ENCODE measurements around the gene CRCP.

DNA sequence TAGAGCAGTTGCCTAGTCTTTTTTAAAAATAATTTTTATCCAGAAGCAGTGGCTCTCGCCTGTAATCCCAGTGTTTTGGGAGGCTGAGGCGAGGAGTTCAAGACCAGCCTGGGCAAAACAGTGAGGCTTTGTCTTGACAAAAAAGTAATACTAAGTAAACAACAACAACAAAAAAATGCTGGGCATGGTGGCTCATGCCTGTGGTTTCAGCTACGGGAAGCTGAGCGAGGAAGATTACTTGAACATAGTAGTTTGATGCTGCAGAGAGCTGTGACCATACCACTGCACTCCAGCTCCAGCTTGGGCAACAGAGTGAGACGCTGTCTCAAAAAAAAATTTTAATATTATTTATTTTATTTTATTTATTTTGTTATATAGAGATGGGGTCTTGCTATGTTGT lies 59.2 kb downstream of the CRCP start:
- TF ChIP-seq, protein P1, sequence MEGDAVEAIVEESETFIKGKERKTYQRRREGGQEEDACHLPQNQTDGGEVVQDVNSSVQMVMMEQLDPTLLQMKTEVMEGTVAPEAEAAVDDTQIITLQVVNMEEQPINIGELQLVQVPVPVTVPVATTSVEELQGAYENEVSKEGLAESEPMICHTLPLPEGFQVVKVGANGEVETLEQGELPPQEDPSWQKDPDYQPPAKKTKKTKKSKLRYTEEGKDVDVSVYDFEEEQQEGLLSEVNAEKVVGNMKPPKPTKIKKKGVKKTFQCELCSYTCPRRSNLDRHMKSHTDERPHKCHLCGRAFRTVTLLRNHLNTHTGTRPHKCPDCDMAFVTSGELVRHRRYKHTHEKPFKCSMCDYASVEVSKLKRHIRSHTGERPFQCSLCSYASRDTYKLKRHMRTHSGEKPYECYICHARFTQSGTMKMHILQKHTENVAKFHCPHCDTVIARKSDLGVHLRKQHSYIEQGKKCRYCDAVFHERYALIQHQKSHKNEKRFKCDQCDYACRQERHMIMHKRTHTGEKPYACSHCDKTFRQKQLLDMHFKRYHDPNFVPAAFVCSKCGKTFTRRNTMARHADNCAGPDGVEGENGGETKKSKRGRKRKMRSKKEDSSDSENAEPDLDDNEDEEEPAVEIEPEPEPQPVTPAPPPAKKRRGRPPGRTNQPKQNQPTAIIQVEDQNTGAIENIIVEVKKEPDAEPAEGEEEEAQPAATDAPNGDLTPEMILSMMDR (IDR thresholded peaks at IDR 0.05; ENCODE audit: low read length) = no peak
- TF ChIP-seq EZH2 (optimal IDR thresholded peaks at IDR 0.05; ENCODE audit: low read depth, low read length) (no peak), EZH2phosphoT487 (IDR thresholded peaks at IDR 0.05; ENCODE audit: low read length) (no peak)

Data from MM.1S (cell line).